HG02571 (cell line): ENCODE data around the gene SPTBN1.
A peak's percentile ranks its signal among the peaks of the same experiment; 100 is the strongest.
"Not testable (repeated sequence)": the region's sequence is repeated elsewhere in the genome, so short reads cannot be mapped to it uniquely, and the experiment has no call there.

Source experiments
- ATAC-seq: cut with Tn5 transposase; IDR thresholded peaks from one replicate; pipeline ENCODE4 v1.9.1; 2021; ENCODE audit warnings: mild to moderate bottlenecking, moderate library complexity; ENCODE audit not compliant: unreplicated experiment

SPTBN1 gene

DNA sequence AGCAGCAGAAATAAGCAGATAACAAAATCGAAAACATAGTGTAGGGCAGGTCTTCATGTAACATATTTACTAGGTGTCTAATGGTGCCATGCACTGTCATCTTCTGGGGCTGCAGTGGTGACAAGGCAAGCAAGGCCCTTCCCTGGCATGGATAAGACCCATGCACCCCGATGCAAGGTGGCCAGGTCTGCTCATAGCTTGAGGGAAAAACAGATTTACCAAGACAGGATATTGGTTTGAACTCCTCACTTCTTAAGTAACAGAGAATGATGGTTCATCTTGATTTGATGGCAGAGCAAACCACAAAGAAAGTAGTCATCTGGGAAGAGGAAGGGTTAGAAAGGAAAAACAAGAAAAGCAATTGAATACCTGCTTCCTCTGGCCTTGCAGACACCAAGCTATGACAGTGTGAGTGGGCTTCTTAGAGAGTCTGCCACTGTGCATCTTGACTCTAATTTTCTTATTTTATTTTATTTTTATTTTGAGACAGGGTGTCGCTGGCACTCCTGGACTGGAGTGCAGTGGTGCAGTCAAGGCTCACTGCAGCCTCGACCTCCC is 231.5 kb downstream of the SPTBN1 start:
- no peak for ATAC-seq

- no peak for ATAC-seq
Observed at GRCh38 chr2:54691445-54692135, 235.5 kb downstream of the SPTBN1 start.

- no peak for ATAC-seq
Observed at GRCh38 chr2:54692556-54692955, 236.4 kb downstream of the SPTBN1 start.

- ATAC-seq: no peak
Observed at GRCh38 chr2:54695378-54695777, 239.3 kb downstream of the SPTBN1 start.

DNA sequence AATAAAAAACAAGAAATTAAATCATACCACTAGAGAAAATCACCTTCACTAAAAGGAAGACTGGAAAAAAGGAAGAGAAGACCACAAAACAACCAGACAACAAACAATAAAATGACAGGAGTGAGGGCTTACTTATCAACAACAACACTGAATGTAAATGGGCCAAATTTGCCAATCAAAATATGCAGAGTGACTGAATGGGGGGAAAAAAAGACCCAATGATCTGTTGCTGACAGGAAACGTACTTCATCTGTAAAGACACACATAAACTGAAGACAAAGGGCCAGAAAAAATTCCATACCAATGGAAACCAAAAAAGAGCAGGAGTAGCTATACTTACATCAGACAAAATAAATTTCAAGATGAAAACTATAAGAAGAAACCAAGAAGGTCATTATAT is 241.8 kb downstream of the SPTBN1 start:
- ATAC-seq: no peak

- ATAC-seq: not testable (repeated sequence)
Observed at GRCh38 chr2:54698926-54699325, 242.8 kb downstream of the SPTBN1 start.

- no peak for ATAC-seq
Observed at GRCh38 chr2:54699665-54700064, 243.5 kb downstream of the SPTBN1 start.

DNA sequence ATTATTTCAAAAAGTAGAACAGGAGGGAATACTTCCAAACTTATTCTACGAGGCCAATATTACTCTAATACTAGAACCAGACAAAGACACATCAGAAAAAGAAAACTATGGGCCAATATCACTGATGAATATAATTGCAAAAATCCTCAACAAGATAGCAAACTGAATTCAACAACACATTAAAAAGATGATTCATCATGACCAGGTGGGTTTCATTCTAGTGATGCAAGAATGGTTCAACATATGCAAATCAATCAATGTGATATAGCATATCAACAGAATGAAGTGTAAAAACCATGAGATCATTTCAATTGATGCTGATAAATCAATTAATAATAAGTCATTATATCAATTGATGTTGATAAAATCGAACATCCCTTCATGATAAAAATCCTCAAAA is 244.9 kb downstream of the SPTBN1 start:
- ATAC-seq: no peak

DNA sequence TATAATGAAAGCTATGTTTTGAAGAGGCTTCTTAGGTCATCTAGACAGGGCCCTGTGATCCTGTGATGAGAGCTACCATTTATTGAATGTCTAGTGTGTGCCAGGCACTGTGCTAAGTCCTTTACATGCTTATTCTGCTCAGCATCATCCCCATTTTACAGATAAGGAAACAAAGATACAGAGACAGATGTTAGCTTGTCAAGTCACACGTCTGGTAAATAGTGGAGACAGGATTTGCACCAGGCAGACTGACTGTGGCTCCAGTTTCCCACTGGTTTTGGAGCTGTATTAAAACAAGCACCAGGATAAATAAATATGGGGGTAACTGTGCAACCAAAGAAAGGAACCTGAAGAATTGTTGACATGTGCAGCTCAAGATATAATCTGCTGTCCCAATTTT is 248.1 kb downstream of the SPTBN1 start:
- ATAC-seq: no peak

- ATAC-seq: no peak
Observed at GRCh38 chr2:54704688-54705605, 248.8 kb downstream of the SPTBN1 start.

DNA sequence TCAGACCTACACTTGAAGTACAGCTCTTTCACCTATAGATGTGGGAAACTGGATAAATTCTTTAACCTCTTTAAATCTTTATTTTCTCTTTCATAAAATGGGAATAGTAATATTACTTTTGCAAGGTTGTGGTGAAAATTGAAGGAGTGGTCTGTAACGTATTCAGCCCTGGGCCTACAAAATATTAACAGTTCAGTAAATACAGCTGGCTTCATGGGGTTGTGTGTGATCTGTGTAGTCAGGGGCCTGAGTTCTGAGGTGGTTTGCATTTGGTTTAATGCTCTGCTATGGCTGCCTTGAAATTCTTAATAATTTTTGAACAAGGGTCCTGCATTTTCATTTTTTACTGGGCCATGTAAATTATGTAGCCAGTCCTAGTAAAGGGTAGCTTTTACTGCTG is 250.5 kb downstream of the SPTBN1 start:
- ATAC-seq: no peak

- ATAC-seq: peak; percentile 28
Observed at GRCh38 chr2:54708584-54709335, 252.6 kb downstream of the SPTBN1 start.

GRCh38 chr2:54709336-54709809 is 253.2 kb downstream of the SPTBN1 start:
- peak; percentile 41 for ATAC-seq

DNA sequence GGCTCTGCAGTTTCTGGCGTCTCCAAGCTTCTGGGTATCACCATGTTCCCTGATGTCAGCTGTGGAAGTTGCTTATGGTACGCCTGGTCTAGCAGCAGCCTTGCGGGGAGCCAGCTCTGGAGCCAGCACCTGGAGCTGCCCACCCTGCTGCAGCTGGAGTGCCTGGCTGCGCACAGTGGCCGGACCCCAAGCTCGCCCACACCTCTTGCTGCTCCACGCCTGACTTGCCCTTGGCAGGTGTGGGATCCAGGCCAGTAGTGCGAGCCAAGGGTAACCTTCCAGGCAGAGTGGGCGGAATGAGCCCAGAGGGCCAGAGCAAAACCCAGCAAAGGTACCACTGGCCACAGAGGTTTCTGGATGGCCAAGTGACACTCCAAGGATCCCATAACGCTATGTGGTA is 254.1 kb downstream of the SPTBN1 start:
- ATAC-seq: no peak

GRCh38 chr2:54712516-54712915 is 256.4 kb downstream of the SPTBN1 start:
- ATAC-seq: no peak

DNA sequence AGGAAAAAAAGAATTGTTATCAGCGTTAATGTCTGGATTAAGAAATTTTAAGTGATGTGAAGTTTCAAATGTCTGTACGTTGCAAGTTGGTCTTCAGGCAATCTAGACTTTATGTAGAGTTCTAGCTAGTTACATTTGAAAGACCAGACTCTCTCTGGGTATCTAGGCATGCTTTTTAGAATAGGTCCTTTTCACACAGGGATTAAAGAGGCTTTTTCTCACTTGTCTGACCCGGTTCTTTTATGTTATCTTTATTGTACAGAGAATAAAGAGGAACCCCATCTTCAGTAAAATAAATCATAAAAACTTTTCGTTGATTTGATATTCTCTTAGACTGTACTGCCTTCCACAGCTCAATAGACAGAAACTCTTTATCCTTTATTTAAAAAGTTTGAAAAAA is 258.9 kb downstream of the SPTBN1 start:
- ATAC-seq: no peak

DNA sequence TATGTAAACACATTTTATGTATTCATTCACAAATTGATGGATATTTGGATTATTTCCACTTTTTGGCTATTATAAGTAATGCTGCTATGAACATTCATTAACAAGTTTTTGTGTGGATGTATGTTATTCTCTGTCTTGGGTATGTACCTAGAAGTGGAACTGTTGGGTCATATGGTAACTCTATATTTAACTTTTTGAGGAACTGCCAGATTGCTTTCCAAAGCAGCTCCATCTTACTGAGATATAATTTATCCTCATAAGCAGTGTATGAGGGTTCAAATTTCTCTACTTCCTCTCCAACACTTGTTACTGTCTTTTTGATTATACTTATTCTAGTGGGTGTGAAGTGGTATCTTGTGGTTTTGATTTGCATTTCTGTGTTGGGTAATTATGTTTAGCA is 260.2 kb downstream of the SPTBN1 start:
- ATAC-seq: no peak

- no peak for ATAC-seq
Observed at GRCh38 chr2:54720563-54720962, 264.4 kb downstream of the SPTBN1 start.
